Mesenteric fat pad (tissue), 1 donor: Measurements from ENCODE around the gene FRYL. TPM values are rescaled to one million over a fixed set of nuclear protein-coding genes. Genes with fewer than 3 reads are reported as not detected.
"Not testable (repeated sequence)": the region's sequence is repeated elsewhere in the genome, so short reads cannot be mapped to it uniquely, and the experiment has no call there.

ENCODE experiments used
- DNase-seq: peaks from one replicate; pipeline ENCODE4 v3.0.0-alpha.2; 2020; ENCODE audit warnings: low spot score
- total RNA-seq: library from RNA; stranded (reverse); fragmentation: NEBNext Ultra II Directional; extraction: Animal tissue kit (Norgen Biotek cat#: 25700); gene quantifications from one replicate; pipeline ENCODE4 v1.2.1, GENCODE V29; 2021
- donor health status: DM: yes; HTN: yes; CAD: no.

Gene FRYL
- total RNA-seq, 1 donor from 2014 or later = 53.0 TPM

GRCh38 chr4:48748949-48749596, 31.0 kb downstream of the FRYL start:
- no peak for DNase-seq

- DNase-seq = no peak
Measured at GRCh38 chr4:48746608-48747362, 33.3 kb downstream of the FRYL start.

- not testable (repeated sequence) for DNase-seq
Measured at GRCh38 chr4:48745223-48745622, 34.9 kb downstream of the FRYL start.

DNA sequence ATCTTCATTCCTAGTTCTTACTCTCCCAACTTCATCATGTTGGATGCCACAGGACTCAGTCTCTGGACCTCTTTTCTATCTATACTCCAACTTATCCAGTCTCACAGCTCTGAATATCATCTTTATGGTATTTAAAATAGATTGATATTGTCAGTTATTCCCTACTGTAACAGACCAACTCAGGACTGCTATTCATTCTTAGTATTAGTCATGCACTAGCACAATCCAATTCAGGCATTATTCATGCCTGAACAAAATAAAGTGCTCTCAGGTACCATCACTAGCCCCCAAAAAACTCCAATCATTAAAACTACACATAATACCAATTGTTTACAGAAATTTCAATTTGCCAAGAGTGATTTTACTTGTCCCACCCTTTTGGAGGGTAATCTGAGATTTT, 37.7 kb downstream of the FRYL start:
- DNase-seq = no peak

DNA sequence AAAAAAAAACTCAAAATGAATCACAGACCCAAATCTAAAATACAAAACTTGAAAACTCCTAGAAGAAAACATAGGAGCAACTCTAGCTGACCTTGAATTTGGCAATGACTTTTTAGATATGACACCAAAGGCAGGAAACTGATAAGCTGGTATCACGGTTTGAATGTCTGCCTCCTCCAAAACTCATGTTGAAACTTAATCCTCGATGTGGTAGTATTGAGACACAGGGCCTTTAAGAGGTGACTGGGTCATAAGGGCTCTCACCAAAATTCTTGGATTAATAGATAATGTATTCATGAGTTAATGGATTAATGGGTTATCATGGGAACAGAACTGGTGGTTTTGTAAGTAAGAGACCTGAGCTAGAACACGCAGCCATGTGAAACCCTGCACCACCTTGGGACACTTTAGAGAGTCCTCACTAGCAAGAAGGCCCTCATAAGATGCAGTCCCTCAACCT, 40.5 kb downstream of the FRYL start:
- DNase-seq = no peak

DNA sequence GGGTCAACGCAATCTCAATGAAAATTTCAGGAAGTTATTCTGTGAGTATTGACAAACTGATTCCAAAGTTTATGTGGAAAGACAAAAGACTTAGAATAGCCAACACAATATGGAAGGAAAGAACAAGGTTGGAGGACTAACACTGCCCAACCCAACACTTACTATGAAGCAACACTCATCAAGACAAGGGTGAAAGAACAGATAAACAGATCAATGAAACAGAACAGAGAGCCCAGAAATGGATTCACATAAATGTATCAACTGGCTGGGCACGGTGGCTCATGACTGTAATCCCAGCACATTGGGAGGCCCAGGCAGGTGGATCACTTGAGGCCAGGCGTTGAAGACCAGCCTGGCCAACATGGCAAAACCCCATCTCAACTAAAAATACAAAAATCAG, 41.2 kb downstream of the FRYL start:
- no peak for DNase-seq

- DNase-seq = not testable (repeated sequence)
Measured at GRCh38 chr4:48728906-48729496, 51.1 kb downstream of the FRYL start.

DNA sequence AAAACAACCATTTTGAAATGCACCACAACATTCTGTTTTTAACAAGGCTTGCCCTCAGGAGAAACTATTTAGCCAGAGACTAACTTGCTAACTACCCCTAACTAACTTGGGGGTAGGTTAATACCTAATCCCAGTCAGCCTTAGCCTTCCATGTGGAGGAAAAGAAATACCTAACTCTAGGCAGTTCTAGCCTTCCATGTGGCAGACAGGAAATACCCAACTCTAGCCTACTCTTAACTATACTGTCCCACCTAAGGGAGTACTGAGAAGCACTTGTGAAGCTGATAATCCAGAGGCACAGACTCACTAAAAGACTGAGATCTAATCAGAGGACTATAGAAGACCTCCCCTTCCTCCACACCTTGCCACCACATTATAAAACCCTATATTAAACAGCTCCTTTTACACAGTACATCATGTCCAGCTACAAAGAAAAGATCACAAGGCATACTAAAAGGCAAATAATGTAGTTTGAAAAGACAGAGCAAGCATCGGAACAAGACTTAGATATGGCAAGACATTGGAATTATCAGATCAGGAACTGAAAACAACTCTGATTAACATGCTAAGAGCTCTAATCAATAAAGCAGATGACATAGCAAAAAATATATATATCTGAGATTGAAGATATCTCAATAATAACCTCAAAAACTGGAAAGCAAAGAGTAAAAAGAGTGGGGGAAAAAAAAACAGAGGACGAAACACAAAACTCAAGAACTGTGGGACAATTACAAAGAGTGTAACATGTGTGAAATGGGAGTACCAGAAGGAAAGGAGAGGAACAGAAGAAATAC, 52.2 kb downstream of the FRYL start:
- no peak for DNase-seq

GRCh38 chr4:48725414-48725813, 54.7 kb downstream of the FRYL start:
- no peak for DNase-seq

DNA sequence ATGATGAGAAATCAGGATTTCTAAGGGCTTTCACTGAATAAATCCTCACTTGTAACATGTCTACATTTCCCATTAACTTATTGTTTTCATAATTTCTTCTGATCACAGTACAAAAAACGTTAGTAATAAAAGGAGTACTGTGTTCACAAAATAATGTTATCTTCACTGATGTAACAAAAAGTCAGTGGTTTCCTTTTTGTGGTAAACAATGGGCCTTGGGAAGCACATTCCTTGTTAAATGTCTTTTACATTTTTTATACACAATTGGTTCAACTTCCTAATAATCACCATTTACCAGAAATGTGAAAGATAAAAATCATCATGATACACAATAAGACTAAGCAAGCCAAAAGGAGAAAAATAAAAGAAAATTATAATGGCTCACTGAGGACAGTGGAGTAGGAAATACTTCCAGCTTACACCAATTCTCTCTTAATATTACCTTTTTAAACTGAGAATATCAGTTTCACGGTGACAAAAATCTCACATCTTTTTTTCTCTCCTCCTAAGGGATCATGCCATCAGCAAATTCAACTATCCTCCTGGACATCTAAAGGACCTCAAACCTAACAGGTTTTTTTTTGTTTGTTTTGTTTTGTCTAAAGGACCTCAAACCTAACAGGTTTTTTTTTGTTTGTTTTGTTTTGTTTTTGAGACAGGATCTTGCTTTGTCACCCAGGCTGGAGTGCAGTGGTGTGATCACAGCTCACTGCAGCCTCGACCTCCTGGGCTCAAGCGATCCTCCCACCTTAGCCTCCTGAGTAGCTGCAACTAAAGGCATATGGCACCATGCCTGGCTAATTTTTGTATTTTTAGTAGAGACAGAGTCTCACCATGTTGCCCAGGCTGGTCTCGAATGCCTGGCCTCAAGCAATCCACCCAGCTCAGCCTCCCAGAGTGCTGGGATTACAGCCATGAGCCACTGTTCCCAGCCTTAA, 57.3 kb downstream of the FRYL start:
- DNase-seq = no peak

DNA sequence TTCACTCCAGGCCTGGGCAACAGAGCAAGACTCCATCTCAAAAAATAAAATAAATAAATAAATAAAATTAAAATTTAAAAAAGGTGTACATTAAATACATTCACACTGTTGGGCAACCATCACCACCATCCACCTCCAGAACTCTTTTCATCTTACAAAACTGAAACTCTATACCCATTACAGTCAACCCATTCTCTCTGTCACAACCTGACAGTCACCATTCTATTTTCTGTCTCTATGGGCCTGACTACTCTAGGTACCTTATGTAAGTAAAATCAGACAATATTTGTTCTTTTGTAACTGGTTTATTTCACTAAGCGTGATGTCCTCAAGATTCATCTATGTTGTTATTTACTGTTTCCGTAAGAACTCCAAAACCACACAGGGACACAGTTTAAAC, 59.6 kb downstream of the FRYL start:
- DNase-seq = no peak

DNA sequence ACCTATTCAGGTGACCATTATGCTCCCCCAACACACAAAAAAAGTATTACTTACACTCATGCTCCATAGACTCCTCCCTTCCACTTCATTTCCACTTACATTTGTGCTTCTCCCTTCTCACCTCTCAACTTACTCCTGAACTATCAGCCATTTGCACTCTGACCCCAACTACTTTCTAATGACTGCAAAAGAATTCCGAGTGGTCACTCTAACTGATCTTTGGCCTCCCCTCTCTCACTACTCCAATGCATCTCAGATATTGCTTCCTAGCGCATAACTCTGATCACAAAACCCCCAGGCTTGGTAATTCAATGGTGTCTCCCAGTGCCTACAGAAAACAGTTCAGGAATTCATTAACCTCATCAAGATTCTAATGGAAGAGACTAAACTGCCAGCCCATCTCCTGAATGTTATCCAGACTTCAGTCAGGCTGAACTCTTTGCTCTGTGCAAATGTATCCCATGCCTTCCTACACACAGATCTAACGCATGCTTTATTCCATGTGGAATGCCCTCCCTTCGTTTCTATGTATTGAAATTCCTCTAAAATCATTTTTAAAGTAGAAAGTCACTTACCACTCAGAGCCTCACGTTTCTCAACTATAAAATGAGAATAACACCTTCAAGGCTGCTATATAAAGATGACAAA, 61.1 kb downstream of the FRYL start:
- DNase-seq = no peak

- DNase-seq = not testable (repeated sequence)
Measured at GRCh38 chr4:48716285-48716684, 63.8 kb downstream of the FRYL start.

DNA sequence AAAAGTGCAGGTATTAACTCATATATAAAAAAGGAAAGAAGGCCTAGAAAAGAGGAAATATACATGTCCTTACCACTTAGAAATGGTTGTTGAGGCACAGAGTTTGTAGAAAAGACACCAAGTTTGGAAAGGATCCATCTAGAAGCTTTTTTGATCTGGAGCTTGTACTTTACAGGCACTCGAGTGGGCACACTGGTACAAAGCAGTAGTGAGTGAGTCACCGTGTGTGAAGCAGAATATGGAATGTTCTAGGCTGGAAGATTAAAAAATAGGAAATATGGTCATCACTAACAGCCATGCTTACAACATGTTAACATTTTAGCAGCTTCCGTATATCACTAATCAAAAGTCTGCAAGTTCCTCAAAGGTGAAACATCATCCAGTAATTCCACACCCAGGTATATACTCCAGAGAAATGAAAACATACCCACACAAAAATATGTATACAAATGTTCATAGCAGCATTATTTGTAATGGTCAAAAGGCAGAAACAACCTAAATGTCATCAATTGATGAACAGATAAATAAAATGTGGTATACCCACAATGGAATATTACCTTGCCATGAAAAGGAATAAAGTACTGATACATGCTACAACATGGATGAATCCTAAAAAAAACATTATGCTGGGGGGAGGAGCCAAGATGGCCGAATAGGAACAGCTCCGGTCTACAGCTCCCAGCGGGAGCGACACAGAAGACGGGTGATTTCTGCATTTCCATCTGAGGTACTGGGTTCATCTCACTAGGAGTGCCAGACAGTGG, 69.5 kb downstream of the FRYL start:
- no peak for DNase-seq

- DNase-seq = no peak
Measured at GRCh38 chr4:48709901-48710300, 70.2 kb downstream of the FRYL start.

GRCh38 chr4:48708610-48709009, 71.5 kb downstream of the FRYL start:
- no peak for DNase-seq

DNA sequence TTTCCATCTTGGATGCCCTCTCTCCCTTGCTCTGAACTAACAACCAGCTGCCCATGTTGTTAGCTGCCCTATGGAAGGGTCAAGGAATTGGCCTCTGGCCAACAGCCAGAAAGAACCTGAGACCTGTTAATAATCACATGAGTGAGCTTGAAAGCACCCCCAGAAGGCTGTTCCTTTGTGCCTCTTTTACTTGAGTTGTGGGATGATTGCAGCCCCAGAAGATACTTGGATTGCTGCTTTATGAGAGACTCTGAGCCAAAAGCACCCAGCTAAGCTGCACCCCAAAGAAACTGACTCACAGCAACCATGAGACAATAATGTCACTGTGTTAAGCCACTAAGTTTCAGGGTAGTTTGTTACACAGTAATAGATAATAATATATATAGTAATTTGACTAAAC, 73.3 kb downstream of the FRYL start:
- DNase-seq = no peak

- DNase-seq = no peak
Measured at GRCh38 chr4:48705609-48706008, 74.5 kb downstream of the FRYL start.

DNA sequence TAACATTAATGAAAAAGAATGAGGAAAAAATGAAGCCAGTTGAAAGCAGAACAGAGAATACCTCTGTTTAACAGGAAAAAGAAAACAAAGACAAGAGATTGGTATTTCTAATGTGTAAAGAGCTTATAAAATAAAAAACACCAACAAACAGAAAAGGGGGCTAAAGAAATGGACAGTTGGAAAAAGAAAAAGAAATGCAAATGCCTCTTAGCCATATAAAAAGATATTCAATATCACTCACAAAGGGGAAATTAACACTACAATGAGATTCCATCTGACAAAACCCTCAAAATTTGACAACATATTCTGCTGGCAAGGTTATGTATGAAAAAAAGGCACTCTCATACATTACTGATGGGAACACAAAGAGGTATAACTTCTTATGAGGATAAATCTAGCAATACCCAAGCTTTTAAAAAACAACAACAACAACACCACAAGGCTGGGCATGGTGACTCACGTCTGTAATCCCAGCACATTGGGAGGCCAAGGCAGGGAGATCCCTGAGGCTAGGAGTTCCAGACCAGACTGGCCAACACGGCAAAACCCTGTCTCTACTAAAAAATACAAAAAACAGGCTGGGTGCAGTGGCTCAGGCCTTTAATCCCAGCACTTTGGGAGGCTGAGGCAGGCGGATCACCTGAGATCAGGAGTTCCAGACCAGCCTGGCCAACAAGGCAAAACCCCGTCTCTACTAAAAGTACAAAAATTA, 75.8 kb downstream of the FRYL start:
- no peak for DNase-seq
